Omental fat pad (tissue), 4 donors: Measurements from ENCODE around the gene MATCAP1. TPM values are rescaled to one million over a fixed set of nuclear protein-coding genes. Genes with fewer than 3 reads are reported as not detected.

Experiments used
- ATAC-seq: fragments of 150-250 bp; one replicate; pipeline ENCODE4 v1.9.1; 2016; ENCODE audit warnings: mild to moderate bottlenecking, moderate library complexity; ENCODE audit not compliant: low FRiP score
- DNase-seq: peaks from one replicate; pipeline ENCODE4 v3.0.0-alpha.2; 2019; ENCODE audit warnings: low spot score
- CTCF ChIP-seq, 3 donors: fragments of 450-650 bp; IDR thresholded peaks; one replicate each; pipeline ENCODE4 v1.5.1; 2016 to 2017; ENCODE audit warnings: antibody characterized with exemption in 3 of 3, mild to moderate bottlenecking in 3 of 3, moderate library complexity in 2 of 3
- total RNA-seq, 4 donors: library from RNA; depleted of rRNA; stranded (reverse); fragments of >200 nt; gene quantifications; one replicate each; pipeline ENCODE4 v1.1.0, GENCODE V29; 2016

Gene MATCAP1
- total RNA-seq, 4 donors from 2014 or later = 12.6 to 53.4 (median 17.2) TPM

- ATAC-seq = no peak
- TF ChIP-seq CTCF (IDR thresholded peaks at IDR 0.05) = no peak
- no peak for DNase-seq
These were observed 16.7 kb upstream of the MATCAP1 start for GRCh38 chr16:67200491-67200890.

- ATAC-seq (no peak), DNase-seq (no peak)
- no peak for TF ChIP-seq CTCF (IDR thresholded peaks at IDR 0.05)
These were observed 16.0 kb upstream of the MATCAP1 start for GRCh38 chr16:67199808-67200198.

GRCh38 chr16:67199011-67199807 is 15.4 kb upstream of the MATCAP1 start, which contains the start of gene ELMO3:
Gene ELMO3, plus strand, starts transcription at chr16:67199131. Its CDS starts 196 bp downstream, at chr16:67199327.
- peak; percentile 42 for ATAC-seq
- TF ChIP-seq CTCF (IDR thresholded peaks at IDR 0.05) = no peak
- no peak for DNase-seq

GRCh38 chr16:67198238-67198734 is 14.5 kb upstream of the MATCAP1 start:
- ATAC-seq = no peak
- no peak for TF ChIP-seq CTCF (IDR thresholded peaks at IDR 0.05)
- DNase-seq = no peak

GRCh38 chr16:67197704-67198103 is 13.9 kb upstream of the MATCAP1 start:
- no peak for ATAC-seq
- no peak for DNase-seq
- TF ChIP-seq CTCF (IDR thresholded peaks at IDR 0.05) = no peak

GRCh38 chr16:67196881-67197280 is 13.1 kb upstream of the MATCAP1 start:
- no peak for ATAC-seq
- DNase-seq = no peak
- no peak for TF ChIP-seq CTCF (IDR thresholded peaks at IDR 0.05)

GRCh38 chr16:67195676-67196075 is 11.9 kb upstream of the MATCAP1 start:
- DNase-seq = no peak
- no peak for TF ChIP-seq CTCF (IDR thresholded peaks at IDR 0.05)
- no peak for ATAC-seq
